ENCODE measurements around the gene PATJ.

PATJ gene

DNA sequence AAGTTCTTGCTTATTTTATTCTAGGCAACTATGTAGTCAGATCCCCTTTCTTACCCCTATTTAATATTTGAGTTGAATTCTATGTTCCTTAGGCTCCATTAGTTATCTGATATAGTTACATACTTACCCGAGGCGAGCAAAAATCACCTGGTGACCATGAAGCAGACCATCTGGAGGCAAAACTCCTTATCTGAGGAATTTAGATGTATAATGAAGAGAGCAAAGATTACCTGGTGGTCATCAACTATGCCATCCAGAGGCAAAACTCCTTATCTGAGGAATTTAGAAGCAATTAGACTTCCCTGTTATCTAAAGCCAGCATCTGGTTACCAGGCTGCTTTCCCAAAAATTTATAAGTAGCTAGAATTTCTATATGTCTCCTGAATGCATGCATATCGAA is 129.9 kb downstream of the PATJ start:
- no peaks in the 10 kb centered on the region for H4K20me1 ChIP-seq (ENCODE audit: insufficient read depth, low read length, poor library complexity, severe bottlenecking)
- H3K4me2 ChIP-seq (ENCODE audit: low read depth, low read length, poor library complexity, severe bottlenecking), result no peak overlapping the region
- TF ChIP-seq EZH2phosphoT487 (IDR thresholded peaks at IDR 0.05; ENCODE audit: borderline replicate concordance), result no peak
- no peak for TF ChIP-seq CTCF (conservative IDR thresholded peaks at IDR 0.05; ENCODE audit: low read length)
- H3K9me2 ChIP-seq (replicated peaks; ENCODE audit: low read depth, low read length), result no peaks in the 10 kb centered on the region
- no peaks in the 10 kb centered on the region for H3K79me2 ChIP-seq (ENCODE audit: insufficient read depth, low read length)
- no peak overlapping the region for H3K4me3 ChIP-seq (ENCODE audit: low read length, poor library complexity, severe bottlenecking)
- no peak overlapping the region for H2AFZ ChIP-seq (ENCODE audit: low read length)
- H3K27me3 ChIP-seq (ENCODE audit: insufficient read depth, low read length, poor library complexity, severe bottlenecking), result no peaks in the 10 kb centered on the region
- H3K4me1 ChIP-seq (ENCODE audit: insufficient read depth, low read length, poor library complexity, severe bottlenecking), result no peaks in the 10 kb centered on the region
- no peaks in the 10 kb centered on the region for H3K36me3 ChIP-seq (ENCODE audit: insufficient read depth, low read length)
- no peaks in the 10 kb centered on the region for H3F3A ChIP-seq (ENCODE audit: low read depth)
- H3K9me3 ChIP-seq (ENCODE audit: insufficient read depth, low read depth, low read length), result no peaks in the 10 kb centered on the region
- H3K9ac ChIP-seq (ENCODE audit: low read depth, low read length, poor library complexity, severe bottlenecking), result no peak overlapping the region

- Histone ChIP-seq H3K4me1 (ENCODE audit: insufficient read depth, low read length, poor library complexity, severe bottlenecking) (no peaks in the 10 kb centered on the region), H3K9ac (ENCODE audit: low read depth, low read length, poor library complexity, severe bottlenecking) (no peak overlapping the region), H4K20me1 (ENCODE audit: insufficient read depth, low read length, poor library complexity, severe bottlenecking) (no peaks in the 10 kb centered on the region), H3K79me2 (ENCODE audit: insufficient read depth, low read length) (no peaks in the 10 kb centered on the region), H2AFZ (ENCODE audit: low read length) (no peak overlapping the region), H3K4me3 (ENCODE audit: low read length, poor library complexity, severe bottlenecking) (no peak overlapping the region), H3K9me2 (replicated peaks; ENCODE audit: low read depth, low read length) (no peaks in the 10 kb centered on the region), H3K9me3 (ENCODE audit: insufficient read depth, low read depth, low read length) (no peaks in the 10 kb centered on the region), H3K27me3 (ENCODE audit: insufficient read depth, low read length, poor library complexity, severe bottlenecking) (no peaks in the 10 kb centered on the region), H3K36me3 (ENCODE audit: insufficient read depth, low read length) (no peaks in the 10 kb centered on the region), H3F3A (ENCODE audit: low read depth) (no peaks in the 10 kb centered on the region), H3K4me2 (ENCODE audit: low read depth, low read length, poor library complexity, severe bottlenecking) (no peak overlapping the region)
- TF ChIP-seq EZH2phosphoT487 (IDR thresholded peaks at IDR 0.05; ENCODE audit: borderline replicate concordance), result no peak
- TF ChIP-seq CTCF (conservative IDR thresholded peaks at IDR 0.05; ENCODE audit: low read length), result no peak
Observed at GRCh38 chr1:61873581-61873980, 131.3 kb downstream of the PATJ start.

- Histone ChIP-seq H3K36me3 (ENCODE audit: insufficient read depth, low read length) (no peaks in the 10 kb centered on the region), H3K9me2 (replicated peaks; ENCODE audit: low read depth, low read length) (no peaks in the 10 kb centered on the region)
Observed at GRCh38 chr1:61873994-61874393, 131.7 kb downstream of the PATJ start.

More at GRCh38 chr1:61873994-61874393, 131.7 kb downstream of the PATJ start:
- Histone ChIP-seq H3K9ac (ENCODE audit: low read depth, low read length, poor library complexity, severe bottlenecking) (no peak overlapping the region), H3K4me1 (ENCODE audit: insufficient read depth, low read length, poor library complexity, severe bottlenecking) (no peaks in the 10 kb centered on the region), H3K27me3 (ENCODE audit: insufficient read depth, low read length, poor library complexity, severe bottlenecking) (no peaks in the 10 kb centered on the region), H3K9me3 (ENCODE audit: insufficient read depth, low read depth, low read length) (no peaks in the 10 kb centered on the region), H3F3A (ENCODE audit: low read depth) (no peaks in the 10 kb centered on the region), H3K79me2 (ENCODE audit: insufficient read depth, low read length) (no peaks in the 10 kb centered on the region), H3K4me2 (ENCODE audit: low read depth, low read length, poor library complexity, severe bottlenecking) (no peak overlapping the region), H3K4me3 (ENCODE audit: low read length, poor library complexity, severe bottlenecking) (no peak overlapping the region), H4K20me1 (ENCODE audit: insufficient read depth, low read length, poor library complexity, severe bottlenecking) (no peaks in the 10 kb centered on the region), H2AFZ (ENCODE audit: low read length) (no peak overlapping the region)
- no peak for TF ChIP-seq EZH2phosphoT487 (IDR thresholded peaks at IDR 0.05; ENCODE audit: borderline replicate concordance)
- TF ChIP-seq CTCF (conservative IDR thresholded peaks at IDR 0.05; ENCODE audit: low read length), result no peak

Measured in Loucy (cell line).